HG03571 (cell line): ENCODE data around the gene PTGS2.
"Not testable (repeated sequence)": the region's sequence is repeated elsewhere in the genome, so short reads cannot be mapped to it uniquely, and the experiment has no call there.

Source experiments
- ATAC-seq: cut with Tn5 transposase; IDR thresholded peaks from one replicate; pipeline ENCODE4 v1.9.1; 2021; ENCODE audit not compliant: unreplicated experiment

The PTGS2 gene

GRCh38 chr1:186670297-186671135 is 9.7 kb downstream of the PTGS2 start:
- no peak for ATAC-seq

- not testable (repeated sequence) for ATAC-seq
These were observed 10.4 kb downstream of the PTGS2 start for GRCh38 chr1:186669784-186670183.

GRCh38 chr1:186664217-186664616 is 16.0 kb downstream of the PTGS2 start:
- not testable (repeated sequence) for ATAC-seq

- ATAC-seq: no peak
These were observed 17.5 kb downstream of the PTGS2 start for GRCh38 chr1:186662752-186663151.

- ATAC-seq: no peak
These were observed 20.3 kb downstream of the PTGS2 start for GRCh38 chr1:186659890-186660341.

GRCh38 chr1:186658999-186659398 is 21.2 kb downstream of the PTGS2 start:
- no peak for ATAC-seq

- no peak for ATAC-seq
These were observed 22.7 kb downstream of the PTGS2 start for GRCh38 chr1:186657481-186657880.

GRCh38 chr1:186655876-186656275 is 24.3 kb downstream of the PTGS2 start:
- ATAC-seq: no peak

- no peak for ATAC-seq
These were observed 25.5 kb downstream of the PTGS2 start for GRCh38 chr1:186654741-186655140.

- ATAC-seq: no peak
These were observed 26.9 kb downstream of the PTGS2 start for GRCh38 chr1:186653312-186653711.

- ATAC-seq: no peak
These were observed 31.6 kb downstream of the PTGS2 start for GRCh38 chr1:186648613-186649012.

- not testable (repeated sequence) for ATAC-seq
These were observed 32.2 kb downstream of the PTGS2 start for GRCh38 chr1:186647985-186648384.

- no peak for ATAC-seq
These were observed 36.6 kb downstream of the PTGS2 start for GRCh38 chr1:186643614-186644013.

- not testable (repeated sequence) for ATAC-seq
These were observed 42.7 kb downstream of the PTGS2 start for GRCh38 chr1:186637567-186637966.

GRCh38 chr1:186636786-186637185 is 43.4 kb downstream of the PTGS2 start:
- ATAC-seq: no peak

GRCh38 chr1:186634511-186634910 is 45.7 kb downstream of the PTGS2 start:
- no peak for ATAC-seq

- ATAC-seq: no peak
These were observed 47.1 kb downstream of the PTGS2 start for GRCh38 chr1:186633116-186633515.

- no peak for ATAC-seq
These were observed 50.9 kb downstream of the PTGS2 start for GRCh38 chr1:186629341-186629740.

- no peak for ATAC-seq
These were observed 51.3 kb downstream of the PTGS2 start for GRCh38 chr1:186628910-186629309.

- no peak for ATAC-seq
These were observed 53.2 kb downstream of the PTGS2 start for GRCh38 chr1:186627019-186627418.

- no peak for ATAC-seq
These were observed 53.8 kb downstream of the PTGS2 start for GRCh38 chr1:186626356-186626932.

GRCh38 chr1:186623551-186623950 is 56.7 kb downstream of the PTGS2 start:
- no peak for ATAC-seq
